ENCODE results near the gene RNASE8. TPM values are rescaled to one million over a fixed set of nuclear protein-coding genes. Genes with fewer than 3 reads are reported as not detected.

Gene RNASE8
- total RNA-seq, 1 donor: not detected

- peak overlapping the region; percentile 83 for H3K4me3 ChIP-seq (ENCODE audit: low read depth, low read length)
- DNase-seq (ENCODE audit: low read depth): no peak
- TF ChIP-seq, protein P1, sequence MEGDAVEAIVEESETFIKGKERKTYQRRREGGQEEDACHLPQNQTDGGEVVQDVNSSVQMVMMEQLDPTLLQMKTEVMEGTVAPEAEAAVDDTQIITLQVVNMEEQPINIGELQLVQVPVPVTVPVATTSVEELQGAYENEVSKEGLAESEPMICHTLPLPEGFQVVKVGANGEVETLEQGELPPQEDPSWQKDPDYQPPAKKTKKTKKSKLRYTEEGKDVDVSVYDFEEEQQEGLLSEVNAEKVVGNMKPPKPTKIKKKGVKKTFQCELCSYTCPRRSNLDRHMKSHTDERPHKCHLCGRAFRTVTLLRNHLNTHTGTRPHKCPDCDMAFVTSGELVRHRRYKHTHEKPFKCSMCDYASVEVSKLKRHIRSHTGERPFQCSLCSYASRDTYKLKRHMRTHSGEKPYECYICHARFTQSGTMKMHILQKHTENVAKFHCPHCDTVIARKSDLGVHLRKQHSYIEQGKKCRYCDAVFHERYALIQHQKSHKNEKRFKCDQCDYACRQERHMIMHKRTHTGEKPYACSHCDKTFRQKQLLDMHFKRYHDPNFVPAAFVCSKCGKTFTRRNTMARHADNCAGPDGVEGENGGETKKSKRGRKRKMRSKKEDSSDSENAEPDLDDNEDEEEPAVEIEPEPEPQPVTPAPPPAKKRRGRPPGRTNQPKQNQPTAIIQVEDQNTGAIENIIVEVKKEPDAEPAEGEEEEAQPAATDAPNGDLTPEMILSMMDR (IDR thresholded peaks at IDR 0.05; ENCODE audit: insufficient read depth, low read length): no peak
These were observed 45.1 kb downstream of the RNASE8 start for GRCh38 chr14:21102521-21103410.

DNA sequence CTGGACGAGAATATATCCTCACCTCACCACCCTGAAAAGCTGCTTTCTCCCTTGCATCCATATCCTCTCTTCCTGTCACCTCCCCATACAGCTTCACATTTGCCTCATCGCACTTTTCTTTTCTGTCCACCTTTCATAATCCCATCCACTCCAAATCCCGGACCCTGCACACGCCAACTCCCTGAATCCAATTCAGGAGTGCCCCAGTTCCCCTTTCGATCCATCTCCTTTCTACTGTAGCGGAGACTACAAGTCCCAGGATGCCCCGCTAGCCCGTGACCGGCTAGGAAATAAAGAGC, 45.7 kb downstream of the RNASE8 start:
- TF ChIP-seq, protein P1 (IDR thresholded peaks at IDR 0.05; ENCODE audit: insufficient read depth, low read length): no peak
- no peak for DNase-seq (ENCODE audit: low read depth)
- peak overlapping the region; percentile 83 for H3K4me3 ChIP-seq (ENCODE audit: low read depth, low read length)

DNA sequence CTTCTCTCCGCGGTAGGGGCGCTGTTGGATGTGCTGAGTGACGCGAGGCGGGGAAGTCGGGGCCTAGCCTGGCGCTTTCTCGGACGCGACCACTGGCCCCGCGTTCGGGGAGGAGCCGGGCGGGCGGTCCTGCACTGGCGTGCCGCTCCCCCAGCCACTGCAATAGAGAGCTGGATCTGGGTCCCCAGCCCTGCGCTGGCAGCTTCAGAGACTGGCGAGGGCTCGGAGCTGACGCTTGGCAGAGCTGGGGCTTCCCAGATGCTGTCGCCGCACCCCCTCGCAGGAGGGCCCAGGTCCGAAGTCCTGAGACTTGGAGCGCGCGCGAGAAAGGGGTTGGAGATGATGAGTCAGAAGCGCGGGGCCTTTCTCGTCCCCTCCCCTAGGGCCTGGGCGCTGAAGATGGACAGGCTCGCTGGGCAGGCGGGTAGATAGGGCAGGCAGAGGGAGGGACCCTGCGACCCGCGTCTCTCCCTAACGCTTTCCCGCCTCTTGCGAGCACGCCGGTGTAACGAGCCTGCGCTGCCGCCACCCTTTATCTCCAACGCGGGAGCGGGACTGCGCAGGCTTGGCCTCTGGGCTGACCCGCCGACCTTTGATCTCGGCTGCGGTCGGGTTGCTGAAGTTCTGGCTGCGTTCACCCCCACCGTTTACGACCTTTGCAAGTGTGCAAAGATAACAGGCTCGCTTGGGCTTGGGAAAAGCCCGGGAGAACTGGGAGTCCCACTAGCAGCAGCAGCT, 46.3 kb downstream of the RNASE8 start:
- H3K4me3 ChIP-seq (ENCODE audit: low read depth, low read length): peak overlapping the region; percentile 83
- TF ChIP-seq, protein P1 (IDR thresholded peaks at IDR 0.05; ENCODE audit: insufficient read depth, low read length): peak; percentile 85
- DNase-seq (ENCODE audit: low read depth): peak; percentile 94

DNA sequence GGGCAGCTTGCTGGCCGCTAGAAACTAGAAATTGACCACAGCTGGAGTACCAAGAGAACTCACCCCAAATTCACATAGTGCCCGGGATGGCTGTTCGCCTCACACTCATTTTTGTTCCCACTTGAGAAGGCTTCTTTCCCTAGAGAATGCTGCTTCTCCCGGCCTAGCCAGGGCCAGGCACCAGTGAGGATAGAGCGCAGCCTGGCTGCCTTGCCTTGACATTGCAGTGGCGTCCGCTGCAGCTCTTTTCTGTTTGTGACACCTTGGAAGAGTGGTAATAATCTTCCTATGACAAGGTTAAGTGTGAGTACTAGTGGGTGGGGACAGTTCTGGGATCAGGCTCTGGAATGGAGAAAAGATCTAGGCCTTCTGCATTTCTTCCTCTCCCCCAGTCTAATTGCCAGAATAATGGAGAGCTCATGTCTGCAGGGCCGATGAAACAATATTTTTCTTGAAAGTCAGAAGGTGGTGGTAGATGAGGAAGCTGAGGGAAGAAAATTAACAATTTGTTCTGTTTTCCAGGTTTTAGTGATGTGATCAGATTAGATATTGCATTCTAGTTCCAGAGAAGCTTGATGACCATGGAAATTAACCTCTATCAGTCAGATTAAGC, 46.9 kb downstream of the RNASE8 start:
- TF ChIP-seq, protein P1 (IDR thresholded peaks at IDR 0.05; ENCODE audit: insufficient read depth, low read length): peak; percentile 100
- DNase-seq (ENCODE audit: low read depth): peak; percentile 81
- peak overlapping the region; percentile 83 for H3K4me3 ChIP-seq (ENCODE audit: low read depth, low read length)

GRCh38 chr14:21105095-21105494, 47.5 kb downstream of the RNASE8 start:
- no peak overlapping the region for H3K4me3 ChIP-seq (ENCODE audit: low read depth, low read length)
- DNase-seq (ENCODE audit: low read depth): no peak
- TF ChIP-seq, protein P1 (IDR thresholded peaks at IDR 0.05; ENCODE audit: insufficient read depth, low read length): no peak

GRCh38 chr14:21106176-21106497, 48.5 kb downstream of the RNASE8 start:
- H3K4me3 ChIP-seq (ENCODE audit: low read depth, low read length): no peak overlapping the region
- DNase-seq (ENCODE audit: low read depth): peak; percentile 49
- TF ChIP-seq, protein P1 (IDR thresholded peaks at IDR 0.05; ENCODE audit: insufficient read depth, low read length): no peak

All from fibroblast of the aortic adventitia (primary cell).